ENCODE data around the gene MCTP2.

Gene MCTP2, protein sequence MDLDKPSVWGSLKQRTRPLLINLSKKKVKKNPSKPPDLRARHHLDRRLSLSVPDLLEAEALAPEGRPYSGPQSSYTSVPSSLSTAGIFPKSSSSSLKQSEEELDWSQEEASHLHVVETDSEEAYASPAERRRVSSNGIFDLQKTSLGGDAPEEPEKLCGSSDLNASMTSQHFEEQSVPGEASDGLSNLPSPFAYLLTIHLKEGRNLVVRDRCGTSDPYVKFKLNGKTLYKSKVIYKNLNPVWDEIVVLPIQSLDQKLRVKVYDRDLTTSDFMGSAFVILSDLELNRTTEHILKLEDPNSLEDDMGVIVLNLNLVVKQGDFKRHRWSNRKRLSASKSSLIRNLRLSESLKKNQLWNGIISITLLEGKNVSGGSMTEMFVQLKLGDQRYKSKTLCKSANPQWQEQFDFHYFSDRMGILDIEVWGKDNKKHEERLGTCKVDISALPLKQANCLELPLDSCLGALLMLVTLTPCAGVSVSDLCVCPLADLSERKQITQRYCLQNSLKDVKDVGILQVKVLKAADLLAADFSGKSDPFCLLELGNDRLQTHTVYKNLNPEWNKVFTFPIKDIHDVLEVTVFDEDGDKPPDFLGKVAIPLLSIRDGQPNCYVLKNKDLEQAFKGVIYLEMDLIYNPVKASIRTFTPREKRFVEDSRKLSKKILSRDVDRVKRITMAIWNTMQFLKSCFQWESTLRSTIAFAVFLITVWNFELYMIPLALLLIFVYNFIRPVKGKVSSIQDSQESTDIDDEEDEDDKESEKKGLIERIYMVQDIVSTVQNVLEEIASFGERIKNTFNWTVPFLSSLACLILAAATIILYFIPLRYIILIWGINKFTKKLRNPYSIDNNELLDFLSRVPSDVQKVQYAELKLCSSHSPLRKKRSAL

GRCh38 chr15:94230883-94231722, at the start of gene MCTP2:
TSS of gene MCTP2 (plus strand) at chr15:94231561. CDS start at chr15:94298266, 66,705 bp downstream.
- DNase-seq (ENCODE audit: insufficient read length, low spot score) (peak; percentile 44), FAIRE-seq (no peak)

GRCh38 chr15:94182883-94183282, 48.5 kb upstream of the MCTP2 start:
- FAIRE-seq, result no peak
- DNase-seq (ENCODE audit: insufficient read length, low spot score), result no peak

GRCh38 chr15:94185547-94186236, 45.7 kb upstream of the MCTP2 start:
- FAIRE-seq, result no peak
- no peak for DNase-seq (ENCODE audit: insufficient read length, low spot score)

DNA sequence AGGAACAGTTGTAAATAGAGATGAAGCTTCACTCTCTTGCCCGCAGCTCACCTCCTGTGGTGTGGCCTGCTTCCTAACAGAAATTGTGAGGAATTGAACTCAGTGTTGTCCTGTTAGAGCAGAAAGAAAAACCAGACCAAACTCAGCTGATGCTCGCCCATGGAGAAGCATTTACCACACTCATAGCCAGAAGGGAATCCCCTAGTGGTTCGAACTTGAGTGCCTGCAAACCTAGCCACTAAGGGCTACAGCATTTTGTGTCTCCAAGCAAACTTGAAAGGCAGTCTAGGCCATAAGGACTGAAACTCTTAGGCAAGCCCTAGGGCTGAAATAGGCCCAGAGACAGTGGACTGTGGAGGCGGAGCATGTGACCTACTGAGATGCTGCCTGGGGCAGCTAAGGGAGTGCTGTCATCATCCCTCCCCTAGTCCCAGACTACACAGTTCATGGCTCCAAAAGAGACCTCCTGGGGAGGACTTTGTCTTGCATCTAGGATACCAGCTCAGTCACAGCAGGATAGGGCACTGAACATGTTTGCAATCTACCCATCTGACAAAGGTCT, 44.5 kb upstream of the MCTP2 start:
- FAIRE-seq, result no peak
- DNase-seq (ENCODE audit: insufficient read length, low spot score), result no peak

- FAIRE-seq (no peak), DNase-seq (ENCODE audit: insufficient read length, low spot score) (no peak)
Measured at GRCh38 chr15:94193906-94194305, 37.5 kb upstream of the MCTP2 start.

DNA sequence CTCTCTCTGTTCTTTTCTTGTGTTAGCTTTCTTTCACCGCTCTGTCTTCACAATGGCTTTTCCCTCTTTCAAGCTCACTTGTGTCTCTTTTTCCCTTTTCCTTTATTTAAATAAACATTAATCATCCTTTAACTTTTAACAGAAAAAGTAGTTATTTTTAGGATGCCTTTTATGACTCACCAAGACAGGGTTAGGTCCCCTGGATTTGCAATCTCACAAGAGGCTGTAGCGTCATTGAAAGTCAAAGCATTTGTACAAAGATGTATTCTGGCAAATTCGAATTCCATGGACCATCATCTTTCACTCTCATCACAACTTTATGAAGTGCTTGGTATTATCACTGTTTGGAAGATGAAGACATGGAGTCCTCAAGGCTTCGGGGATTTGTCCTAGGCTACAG, 34.8 kb upstream of the MCTP2 start:
- FAIRE-seq (no peak), DNase-seq (ENCODE audit: insufficient read length, low spot score) (no peak)

GRCh38 chr15:94198633-94199032, 32.7 kb upstream of the MCTP2 start:
- FAIRE-seq, result no peak

DNA sequence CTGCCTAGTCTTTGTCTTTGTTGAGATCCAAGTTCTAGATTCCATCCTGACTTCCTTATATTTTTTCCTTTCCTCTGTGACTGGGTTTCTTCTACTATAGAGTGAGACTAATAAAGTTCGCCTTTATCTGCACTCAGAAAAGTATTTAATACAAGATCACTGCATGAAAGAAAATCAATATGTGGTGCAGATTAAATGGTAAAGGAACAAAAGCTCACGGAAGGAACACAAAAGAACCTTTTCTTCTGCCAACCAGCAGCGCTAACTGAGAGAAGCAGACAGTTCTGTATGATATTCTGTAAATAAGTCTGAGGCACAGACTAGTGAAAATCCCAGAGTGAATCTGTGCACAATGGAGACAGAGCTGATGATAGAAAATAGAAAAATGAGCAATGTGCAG, 31.6 kb upstream of the MCTP2 start:
- FAIRE-seq (no peak), DNase-seq (ENCODE audit: insufficient read length, low spot score) (no peak)

More at GRCh38 chr15:94198633-94199032, 32.7 kb upstream of the MCTP2 start:
- DNase-seq (ENCODE audit: insufficient read length, low spot score), result no peak

GRCh38 chr15:94203306-94203705, 28.1 kb upstream of the MCTP2 start:
- no peak for FAIRE-seq
- DNase-seq (ENCODE audit: insufficient read length, low spot score), result no peak

- FAIRE-seq (no peak), DNase-seq (ENCODE audit: insufficient read length, low spot score) (peak; percentile 9)
Measured at GRCh38 chr15:94205366-94205765, 26.0 kb upstream of the MCTP2 start.

DNA sequence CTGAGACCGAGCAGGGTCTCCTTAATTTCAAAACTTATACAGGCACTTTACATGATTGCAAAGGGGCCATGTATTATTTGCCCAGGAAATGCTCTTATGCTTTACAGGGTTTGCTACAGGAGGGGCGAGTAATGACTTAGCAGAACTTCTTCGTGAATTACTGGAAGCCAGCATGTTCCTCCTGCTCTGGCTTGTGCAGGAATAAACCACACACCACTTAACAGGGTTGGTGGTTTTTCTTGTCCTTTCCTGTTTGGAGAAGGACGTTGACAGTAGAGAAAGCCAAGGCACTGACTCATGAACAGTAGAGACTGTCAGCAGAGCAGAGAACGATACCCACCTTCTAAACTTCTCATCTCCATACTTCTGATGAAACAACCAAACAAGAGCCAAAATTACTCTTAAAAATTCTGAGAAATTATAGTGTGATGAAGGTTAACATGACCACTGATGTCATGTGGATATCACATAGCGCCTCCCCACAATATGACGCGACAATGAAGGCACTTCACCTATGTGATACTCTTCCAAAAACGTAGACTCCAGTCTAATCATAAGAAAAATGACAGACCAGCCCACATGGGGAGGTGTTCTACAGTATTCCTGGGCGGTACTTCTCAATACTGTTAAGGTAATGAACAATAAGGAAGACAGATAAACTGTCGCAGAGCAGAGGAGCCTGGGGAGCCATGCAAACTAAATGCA, 24.7 kb upstream of the MCTP2 start:
- FAIRE-seq (no peak), DNase-seq (ENCODE audit: insufficient read length, low spot score) (no peak)

DNA sequence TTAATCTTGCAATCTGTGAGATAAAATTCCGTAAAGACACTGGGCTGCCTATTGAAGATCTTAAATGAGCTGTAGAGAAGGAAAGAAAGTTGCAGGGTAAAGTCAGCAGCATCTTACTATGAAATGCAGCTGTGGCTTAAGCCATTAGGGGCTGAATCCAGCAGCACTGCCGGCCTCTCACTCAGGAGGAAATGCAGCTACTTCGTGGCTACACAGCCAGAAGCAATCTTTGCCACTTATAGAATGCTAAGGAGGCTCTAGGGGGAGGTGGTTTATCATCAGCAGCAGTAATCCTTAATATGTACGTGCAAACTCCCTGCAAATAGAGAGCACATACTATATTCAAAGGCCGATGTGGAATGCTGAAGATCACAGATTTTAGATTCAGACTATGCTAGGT, 19.1 kb upstream of the MCTP2 start:
- no peak for DNase-seq (ENCODE audit: insufficient read length, low spot score)
- FAIRE-seq, result no peak

- DNase-seq (ENCODE audit: insufficient read length, low spot score) (no peak), FAIRE-seq (no peak)
Measured at GRCh38 chr15:94225616-94226015, 5.7 kb upstream of the MCTP2 start.

- FAIRE-seq (no peak), DNase-seq (ENCODE audit: insufficient read length, low spot score) (no peak)
Measured at GRCh38 chr15:94228611-94229010, 2.8 kb upstream of the MCTP2 start.

- DNase-seq (ENCODE audit: insufficient read length, low spot score) (no peak), FAIRE-seq (no peak)
Measured at GRCh38 chr15:94229591-94230369, 1.6 kb upstream of the MCTP2 start.

DNA sequence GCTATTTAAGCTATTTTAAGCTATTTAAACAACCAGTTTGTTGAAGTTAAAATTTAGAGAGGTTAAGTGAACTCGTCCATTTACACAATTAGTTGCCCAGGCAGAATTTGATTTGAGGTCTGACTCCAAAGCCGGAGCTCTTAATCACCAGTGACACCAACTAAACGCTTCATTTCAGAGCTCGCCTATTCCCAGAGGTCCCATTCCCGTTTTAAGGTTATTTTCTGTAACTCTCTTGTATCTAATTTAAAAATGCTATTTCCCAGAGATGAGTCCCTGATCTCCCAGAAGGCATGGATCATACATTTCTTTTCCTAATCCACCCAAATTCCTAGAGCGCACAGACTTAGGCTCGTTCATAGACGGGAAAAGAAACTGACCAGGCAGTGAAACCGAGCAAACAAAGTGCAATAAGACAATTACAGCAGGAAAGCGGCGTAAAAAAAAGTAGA, 904 bp upstream of the MCTP2 start:
- DNase-seq (ENCODE audit: insufficient read length, low spot score), result no peak
- no peak for FAIRE-seq

DNA sequence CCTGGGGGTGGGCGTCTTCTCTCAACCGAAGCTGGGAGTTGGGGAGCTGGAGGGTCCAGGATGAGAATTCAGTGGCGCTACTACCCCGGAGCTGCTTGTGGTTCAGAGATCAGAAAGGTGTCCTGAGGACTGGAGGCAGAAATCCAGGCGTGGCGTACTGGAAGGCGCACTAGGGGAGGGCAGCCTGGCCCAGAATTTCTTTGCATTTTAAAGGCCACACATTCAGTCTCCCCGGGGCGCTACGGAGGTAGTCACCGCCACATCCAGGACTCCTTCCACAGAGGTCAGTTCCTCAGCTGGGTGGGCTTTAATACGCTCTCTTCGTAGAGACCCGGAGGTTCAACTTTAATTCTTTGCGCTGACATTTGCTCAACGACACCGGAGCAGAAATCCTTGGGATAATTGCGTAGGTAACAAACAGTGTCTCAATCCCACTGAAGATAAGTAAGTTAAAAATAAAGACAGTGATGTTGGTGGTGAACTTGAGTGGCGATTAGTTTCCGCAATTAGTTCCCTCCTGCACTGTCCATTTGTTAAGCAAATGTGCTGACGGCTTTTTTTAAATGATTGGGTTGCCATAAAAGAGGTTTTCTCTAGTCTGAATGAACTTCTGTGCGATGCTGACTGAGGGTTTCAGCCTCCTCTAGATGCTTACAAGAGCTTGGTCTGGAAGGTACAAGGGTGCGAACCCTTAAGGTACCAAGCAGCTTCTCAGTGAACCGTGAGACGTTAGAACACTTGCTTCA, 535 bp downstream of the MCTP2 start:
- DNase-seq (ENCODE audit: insufficient read length, low spot score) (no peak), FAIRE-seq (no peak)

DNA sequence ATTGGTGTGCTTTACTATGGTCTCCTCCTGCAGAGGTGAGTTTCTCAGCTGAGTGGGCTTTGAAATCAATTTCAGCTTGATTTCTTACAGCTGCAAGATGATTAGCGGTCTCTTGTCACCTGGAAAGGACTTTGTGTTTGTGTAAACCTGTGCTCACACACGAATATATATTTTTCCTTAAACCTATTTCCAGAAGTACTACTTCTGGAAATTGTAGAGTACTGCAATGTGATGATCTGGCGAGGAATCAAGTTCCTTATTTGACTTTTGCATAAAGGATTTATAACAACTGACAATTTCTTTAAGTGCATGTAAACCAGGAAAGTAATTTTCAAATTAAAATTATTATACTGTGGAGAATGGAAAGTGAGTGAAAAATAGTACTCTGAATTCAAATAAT, 2.1 kb downstream of the MCTP2 start:
- DNase-seq (ENCODE audit: insufficient read length, low spot score) (no peak), FAIRE-seq (no peak)

Measured in HTR-8/SVneo (cell line).